Prostate gland (tissue), 2 donors: ENCODE data around the gene POLA1.

ENCODE experiments used
- POLR2AphosphoS5 ChIP-seq: sonication (generic); formaldehyde crosslinking; IDR thresholded peaks from one replicate; pipeline ENCODE4 v1.6.1; 2017; ENCODE audit warnings: antibody characterized with exemption
- TF ChIP-seq, protein P1 (sequence below), 4 experiments: fragments of 200-600 bp in 2 of 4; fragments of 450-650 bp in 2 of 4; sonication (generic) in 2 of 4; IDR thresholded peaks; 1 replicate in 3 of 4; 2 replicates in 1 of 4; pipeline ENCODE4 v1.5.1; 2016 to 2019; ENCODE audit warnings: antibody characterized with exemption in 4 of 4, mild to moderate bottlenecking in 2 of 4, moderate library complexity in 2 of 4

DNA sequence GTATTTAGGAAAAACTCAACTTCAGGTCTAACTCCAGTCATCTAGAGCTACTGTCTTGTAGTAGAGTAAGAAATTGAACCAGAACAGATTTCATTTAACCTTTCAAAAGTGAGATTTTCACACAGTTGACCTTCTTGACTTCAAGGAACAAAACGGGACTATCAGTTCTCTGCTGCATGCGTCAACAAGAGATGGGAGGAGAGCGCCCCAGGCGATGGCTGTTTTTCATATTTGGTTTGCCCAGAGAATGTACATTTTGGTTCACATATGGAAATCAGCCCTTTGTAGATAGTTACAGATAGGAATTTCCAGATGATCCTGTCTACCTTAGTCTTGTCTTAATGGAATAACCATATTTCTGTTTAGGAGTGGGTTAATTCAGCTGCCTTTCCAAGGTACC, 158.1 kb downstream of the POLA1 start:
- TF ChIP-seq, protein P1, sequence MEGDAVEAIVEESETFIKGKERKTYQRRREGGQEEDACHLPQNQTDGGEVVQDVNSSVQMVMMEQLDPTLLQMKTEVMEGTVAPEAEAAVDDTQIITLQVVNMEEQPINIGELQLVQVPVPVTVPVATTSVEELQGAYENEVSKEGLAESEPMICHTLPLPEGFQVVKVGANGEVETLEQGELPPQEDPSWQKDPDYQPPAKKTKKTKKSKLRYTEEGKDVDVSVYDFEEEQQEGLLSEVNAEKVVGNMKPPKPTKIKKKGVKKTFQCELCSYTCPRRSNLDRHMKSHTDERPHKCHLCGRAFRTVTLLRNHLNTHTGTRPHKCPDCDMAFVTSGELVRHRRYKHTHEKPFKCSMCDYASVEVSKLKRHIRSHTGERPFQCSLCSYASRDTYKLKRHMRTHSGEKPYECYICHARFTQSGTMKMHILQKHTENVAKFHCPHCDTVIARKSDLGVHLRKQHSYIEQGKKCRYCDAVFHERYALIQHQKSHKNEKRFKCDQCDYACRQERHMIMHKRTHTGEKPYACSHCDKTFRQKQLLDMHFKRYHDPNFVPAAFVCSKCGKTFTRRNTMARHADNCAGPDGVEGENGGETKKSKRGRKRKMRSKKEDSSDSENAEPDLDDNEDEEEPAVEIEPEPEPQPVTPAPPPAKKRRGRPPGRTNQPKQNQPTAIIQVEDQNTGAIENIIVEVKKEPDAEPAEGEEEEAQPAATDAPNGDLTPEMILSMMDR (IDR thresholded peaks at IDR 0.05) = no peak
- no peak for TF ChIP-seq POLR2AphosphoS5
